Stimulated activated CD4-positive, alpha-beta T cell treated with anti-CD3 and anti-CD28 coated beads, TNF-alpha, amount 100 ng/mL, for 24 hours (primary cell): ENCODE data around the gene IL2RA.
"Not testable (repeated sequence)": the region's sequence is repeated elsewhere in the genome, so short reads cannot be mapped to it uniquely, and the experiment has no call there.

Experiments
- DNase-seq, 3 experiments: peaks; one replicate each; pipeline ENCODE4 v3.0.0-alpha.2; 2020; ENCODE audit warnings: low read depth in 3 of 3

The IL2RA gene

DNA sequence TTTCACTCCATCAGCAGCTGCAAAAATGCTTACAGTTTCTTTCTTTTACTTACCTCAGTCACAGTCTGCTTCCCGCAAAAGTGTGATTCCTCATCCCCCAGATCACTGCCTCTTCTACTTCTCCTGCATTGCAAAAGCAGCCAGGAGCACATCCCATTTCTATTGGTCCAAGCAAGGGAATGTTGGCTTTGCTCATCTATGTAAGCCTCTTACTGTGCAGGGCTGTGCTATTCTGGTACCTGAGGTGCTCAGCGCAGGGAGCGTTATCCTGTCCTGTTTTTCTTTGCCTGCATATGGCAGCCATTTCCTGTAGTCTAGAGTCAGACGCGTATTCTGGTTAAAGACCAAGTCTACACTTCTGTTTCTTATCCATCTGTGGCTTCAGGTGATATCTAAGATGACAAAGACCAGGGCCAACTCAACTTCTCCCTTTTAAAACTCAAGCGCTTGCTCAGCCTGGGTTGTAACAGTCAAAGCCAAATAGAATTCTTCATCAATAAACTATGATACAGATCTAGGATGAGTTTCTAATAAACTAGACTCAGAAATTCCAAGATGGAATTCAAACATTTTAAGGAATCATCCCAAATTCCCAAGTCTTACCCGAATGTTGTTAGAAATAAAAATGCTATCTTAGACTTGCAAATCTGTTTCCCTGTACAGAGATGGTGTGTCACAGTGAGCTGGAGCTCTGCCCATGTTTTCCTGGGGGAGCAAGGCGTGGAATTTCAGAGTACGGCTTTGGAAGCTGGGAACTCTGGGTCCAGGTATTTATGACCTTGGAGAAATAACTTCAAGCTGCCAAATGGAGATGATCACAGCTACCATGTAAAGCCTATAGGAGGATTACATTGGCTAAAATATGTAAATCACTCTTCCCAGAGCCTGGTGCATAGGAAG lies 20.6 kb upstream of the IL2RA start:
- DNase-seq = no peak

DNA sequence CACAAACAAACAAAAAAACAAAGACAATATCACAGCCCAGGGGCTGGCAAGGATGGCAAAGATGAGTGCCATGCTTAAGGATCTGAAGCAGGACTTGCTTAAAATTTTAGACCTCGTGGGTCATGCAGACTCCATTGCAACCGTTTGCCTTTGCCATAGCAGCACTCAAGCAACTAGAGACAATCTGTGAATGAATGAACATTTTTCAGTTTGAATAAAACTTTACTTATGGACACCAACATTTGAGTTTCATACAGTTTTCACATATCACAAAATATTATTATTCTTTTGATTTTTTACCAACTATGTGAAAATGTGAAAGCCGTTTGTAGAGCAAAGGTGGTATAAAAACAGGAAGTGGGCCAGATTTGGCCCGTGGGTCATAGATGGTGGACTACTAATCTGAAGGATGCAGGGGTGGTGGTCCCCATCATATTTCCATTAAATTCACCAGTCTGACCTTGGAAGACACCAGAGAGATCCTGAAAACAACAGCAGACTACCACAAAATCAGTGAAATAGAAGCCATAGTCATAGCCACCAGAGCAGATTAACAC lies 18.3 kb upstream of the IL2RA start:
- no peak for DNase-seq

DNA sequence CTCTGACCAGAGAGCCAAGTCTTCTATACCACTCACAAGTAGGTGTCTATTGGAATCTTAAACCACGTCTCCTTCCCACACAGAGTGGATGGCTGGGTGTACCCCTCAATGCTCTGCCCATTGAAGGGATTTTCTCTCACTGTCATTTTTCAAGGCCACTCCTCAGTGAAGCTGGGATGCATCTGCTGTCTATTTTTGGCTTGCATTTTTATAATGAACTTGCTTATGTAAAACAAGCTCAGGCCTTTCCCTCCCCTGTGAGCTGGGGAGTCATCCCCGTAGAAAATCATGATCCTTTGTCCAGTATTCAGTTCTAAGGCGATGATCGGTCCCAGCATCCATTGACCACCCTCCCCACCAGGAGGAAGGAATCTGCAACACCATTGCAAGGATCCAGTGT lies 16.9 kb upstream of the IL2RA start:
- DNase-seq = no peak

DNA sequence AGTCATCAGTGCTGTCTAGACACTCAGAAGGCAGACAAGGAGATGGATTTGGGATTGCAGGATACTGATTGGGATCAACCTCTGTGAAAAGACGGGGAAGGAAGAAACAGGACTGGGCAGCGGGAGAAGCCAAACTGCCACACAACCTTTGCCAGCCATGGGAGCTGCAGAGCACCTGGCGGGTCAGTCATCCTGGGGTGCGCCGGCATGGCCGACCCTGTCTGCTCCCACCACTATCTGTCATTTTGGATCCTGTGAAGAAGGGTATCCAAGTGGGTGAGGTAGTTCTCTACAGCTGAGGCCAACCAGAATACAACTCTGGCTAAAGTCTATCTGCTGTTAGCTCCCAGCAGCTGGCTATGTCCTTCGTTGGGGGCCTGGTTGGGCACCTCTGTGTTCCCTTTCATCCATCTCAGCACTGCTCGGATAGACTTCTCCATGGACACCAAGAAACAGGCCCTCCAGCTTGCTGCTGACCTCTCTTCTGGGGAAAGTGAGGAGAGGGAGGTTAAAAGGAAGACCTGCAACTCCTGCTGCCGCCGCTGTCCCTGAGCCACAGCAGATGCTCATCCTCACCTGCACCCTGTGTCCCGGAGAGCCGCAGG lies 15.0 kb upstream of the IL2RA start:
- no peak for DNase-seq

DNA sequence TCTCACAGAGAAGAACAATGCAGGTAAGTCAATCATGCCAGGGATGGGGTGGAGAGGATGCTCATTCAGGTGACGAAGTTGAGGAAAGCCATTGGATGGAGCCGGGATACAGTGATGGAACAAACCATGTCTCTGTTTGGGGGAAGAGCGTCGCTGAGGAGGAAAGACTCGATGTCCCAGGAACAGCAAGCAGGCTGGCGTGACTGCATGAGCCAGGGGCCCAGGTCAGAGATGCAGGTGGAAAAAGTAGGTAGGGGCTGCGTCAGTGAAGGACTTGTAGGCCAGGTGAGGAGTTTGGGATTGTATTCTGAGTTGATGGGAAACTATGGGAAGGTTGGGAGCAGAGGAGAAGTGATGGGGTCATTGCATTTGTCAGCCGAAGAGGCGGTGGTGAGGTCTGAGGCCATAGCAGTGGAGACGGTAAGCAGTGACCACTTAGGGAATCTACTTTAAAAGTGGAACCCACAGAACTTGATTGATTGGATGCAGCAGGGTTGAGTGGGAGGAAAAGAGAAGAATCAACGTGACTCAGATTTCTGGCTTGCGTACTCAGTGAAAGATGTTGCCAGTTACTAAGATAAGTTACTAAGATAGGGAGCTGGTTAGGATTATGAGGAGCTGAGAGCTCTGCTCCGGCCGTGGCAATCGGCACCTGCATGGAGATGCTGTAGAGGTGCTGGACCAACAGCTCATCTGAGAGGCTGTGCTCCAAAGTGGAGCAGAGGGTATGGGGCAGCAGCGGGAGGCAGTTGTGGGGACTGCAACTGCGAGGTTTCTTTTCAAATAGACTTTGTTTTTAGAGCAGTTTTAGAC lies 12.5 kb upstream of the IL2RA start:
- DNase-seq = no peak

DNA sequence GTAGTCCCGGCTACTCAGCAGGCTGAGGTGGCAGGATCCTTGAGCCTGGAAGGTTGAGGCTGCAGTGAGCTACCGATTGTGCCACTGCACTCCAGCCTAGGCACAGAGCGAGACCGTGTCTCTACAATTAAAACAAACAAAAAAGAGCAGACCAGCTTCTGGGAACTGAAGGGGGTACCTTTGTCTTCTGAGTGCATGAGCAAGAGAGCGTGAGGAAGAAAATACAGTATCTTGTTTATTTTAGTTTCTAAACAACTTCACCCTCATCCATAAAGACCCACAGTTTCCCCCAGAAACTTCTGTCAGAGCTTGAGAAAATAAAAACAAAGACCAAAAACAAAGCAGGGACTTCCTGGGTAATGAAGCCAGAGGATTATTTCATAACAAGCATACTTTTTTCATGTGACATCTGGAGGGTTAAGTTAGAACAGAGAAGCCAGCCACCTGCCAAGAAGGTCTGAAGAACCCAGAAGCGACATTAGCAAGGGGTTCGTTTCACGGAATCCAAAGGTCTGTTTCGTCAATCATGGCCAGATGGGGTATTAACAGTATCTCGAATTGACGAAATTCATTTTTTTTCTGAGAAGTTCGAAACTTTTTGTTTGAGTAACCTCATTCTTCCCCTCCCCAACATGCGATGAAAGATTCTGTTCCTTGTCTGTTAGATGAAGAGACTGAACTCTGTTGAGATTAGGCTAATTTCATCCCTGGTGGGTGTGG lies 10.2 kb upstream of the IL2RA start:
- no peak for DNase-seq

DNA sequence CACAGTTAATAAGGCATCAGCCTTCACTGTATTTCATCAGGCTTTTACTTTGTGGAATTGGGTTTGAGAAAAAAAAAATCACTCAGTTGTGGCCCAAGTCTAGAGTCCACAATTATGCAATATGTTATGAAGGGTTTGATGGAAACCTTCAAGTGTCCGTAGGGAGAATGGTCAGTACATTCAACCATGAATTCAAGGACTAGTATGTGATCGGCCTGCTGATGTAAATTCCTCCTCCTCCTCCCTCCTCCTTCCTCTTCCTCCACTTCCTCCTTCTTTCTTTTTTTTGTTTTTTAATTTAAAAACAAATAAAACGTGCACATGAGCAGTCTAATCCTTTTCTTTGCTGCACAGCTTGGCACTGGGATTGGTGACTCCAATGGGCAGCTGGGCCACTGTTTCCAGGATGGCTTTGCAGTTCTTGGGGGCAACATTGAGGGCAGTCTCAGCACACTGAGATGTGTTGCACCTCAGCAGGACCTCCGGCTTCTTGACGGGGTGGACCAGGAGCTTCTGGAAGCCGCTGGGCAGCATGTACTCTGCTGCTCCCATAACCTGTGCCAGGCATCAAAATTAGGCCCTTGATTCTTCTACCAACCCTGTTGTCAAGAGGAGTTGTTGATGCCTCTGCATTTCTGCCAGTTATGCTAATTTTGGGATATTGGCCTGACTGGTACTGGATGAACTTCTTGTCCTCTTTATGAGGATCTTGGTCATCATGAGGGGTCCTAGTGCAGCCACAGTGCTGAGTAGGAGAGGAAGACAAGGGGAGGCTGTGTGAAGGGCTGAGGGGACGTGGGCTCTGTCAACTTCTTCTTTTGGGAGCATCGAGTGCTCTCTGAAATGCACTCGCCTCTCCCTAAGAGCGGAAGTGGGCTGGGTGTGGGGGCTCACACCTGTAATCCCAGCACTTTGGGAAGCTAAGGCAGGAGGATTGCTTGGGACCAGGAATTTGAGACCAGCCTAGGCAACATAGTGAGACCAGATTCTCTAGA lies 9.3 kb upstream of the IL2RA start:
- DNase-seq = no peak

DNA sequence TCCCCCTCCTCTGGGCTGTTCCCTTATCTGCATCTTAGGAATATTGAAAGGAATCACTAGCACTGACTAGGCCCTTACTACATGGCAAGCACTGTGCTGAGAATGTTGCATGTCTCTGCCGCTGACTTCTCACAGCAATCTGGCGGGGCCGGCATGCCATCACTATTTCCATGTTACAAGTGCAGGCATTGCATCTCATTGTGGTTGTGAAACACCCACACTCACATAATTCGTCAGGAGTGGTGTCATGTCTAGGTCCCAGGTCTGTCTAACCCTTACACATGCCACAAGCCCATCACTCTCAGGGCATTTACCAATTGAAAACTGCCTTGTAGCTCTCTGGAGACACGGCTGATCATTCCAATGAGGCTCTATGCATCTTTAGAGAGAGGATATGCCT lies 8.5 kb upstream of the IL2RA start:
- DNase-seq = peak; percentile 67 to 86 (median 71)

DNA sequence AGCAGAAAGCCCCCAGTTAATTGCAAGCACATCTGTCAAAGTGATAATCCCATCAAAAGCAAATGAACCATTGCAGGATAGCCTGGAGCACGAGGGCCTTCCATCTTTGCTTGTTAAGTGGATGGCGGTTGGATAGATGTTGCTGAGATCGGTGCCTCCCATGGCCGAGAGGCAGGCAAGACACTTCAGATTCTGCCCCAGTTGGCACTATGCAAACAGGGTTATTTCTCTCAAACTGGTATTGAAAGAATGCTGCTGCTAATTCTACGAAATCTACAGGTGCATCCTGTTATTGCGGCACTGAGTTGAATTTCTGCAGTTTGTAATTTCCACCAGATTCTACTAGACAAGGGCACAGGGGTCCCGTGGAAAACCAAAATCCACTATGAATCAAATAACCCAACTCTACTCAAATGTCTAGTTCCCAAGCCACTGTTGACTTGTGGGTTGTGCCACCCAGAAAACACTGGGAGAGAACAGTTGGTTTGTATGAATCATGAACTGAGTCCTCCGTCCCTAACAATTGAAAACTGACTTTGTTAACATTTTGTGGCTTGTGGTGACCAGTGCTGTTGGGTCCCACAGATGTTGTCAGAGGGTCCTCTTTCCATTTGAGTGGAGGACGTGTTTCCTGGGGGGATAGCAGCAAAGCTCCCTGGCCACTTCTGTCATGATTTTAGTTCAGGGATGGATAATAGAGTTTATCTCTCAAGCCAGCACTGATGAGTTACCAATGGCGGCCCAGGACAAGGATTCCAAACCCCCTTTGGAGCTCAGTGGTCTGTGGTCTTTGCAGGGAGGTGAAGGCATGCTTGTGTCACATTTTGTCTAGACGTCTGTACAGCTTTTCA lies 7.1 kb upstream of the IL2RA start:
- DNase-seq = no peak

DNA sequence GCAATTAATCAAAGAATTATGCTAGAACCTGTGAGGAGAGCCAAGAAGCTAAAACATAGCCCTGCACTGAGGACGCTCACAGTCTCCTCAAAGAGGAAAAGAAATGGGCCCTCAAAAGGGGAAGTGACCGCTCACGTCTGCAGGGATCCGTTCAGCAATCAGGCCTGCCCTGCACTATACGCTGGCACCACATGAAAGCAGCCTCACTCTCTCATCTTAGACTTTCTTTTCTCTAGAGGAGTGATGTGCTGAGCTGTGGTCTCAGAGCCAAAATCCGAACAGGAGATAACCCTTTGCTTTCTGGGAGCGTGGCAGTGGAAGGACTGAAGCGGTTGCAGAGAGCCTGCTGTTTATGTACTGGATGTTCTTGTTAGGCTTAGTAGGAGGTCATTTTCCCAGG lies 6.3 kb upstream of the IL2RA start:
- DNase-seq = no peak

DNA sequence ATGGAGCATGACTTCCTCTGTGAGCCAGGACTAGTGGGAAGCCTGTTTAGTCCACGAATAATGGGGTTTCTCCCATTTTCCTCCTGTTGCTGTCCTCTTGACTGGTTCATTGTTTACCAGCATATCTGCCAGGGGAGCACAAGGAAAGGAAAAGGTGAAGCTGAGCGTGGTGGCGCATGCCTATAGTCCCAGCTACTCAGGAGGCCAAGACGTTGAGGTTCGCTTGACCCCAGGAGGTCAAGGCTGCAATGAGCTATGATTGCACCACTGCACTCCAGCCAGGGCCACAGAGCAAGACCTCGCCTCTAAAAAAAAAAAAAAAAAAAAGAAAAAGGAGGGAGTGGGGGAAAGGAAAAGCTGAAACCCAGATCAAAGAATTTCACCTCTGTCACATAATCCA lies 5.8 kb upstream of the IL2RA start:
- DNase-seq = no peak

DNA sequence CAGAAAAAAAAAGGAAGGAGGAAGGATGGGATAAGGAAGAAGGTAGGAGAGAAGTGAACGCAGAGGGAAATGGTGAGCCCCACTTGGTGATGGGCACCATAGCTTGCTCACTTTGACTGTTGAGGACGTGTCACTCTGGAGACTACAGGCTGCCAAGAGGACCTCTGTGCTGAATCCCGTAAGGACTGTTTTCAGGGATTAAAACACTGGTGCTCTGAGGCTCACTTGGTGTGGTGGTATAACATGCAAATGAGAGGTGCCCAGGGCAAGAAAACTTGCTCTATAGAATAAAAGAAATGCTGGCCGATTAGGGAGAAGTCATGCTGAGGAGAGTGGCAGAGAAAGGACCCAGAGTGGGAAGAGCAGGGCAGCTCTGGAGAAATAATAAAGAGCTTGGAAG lies 5.3 kb upstream of the IL2RA start:
- DNase-seq = no peak

DNA sequence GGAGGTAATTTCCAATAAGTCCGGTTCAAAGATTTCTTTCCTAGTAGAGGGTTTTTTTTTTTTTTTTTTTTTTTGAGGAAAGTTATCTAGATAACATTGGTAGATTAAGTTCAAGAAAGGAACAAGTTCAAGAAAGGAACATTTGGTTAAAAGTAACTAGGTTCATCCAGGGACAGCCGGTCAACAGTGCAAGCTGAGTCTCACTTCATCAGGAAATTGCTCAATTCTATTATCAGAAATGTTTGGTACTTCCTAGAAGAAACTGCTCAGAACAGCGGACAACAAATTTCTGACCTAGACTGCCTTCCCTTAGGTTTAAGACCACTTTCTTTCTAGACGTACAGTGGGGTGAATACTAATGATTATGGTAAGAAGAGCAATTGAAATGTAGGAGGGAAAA lies 3.7 kb upstream of the IL2RA start:
- no peak for DNase-seq

DNA sequence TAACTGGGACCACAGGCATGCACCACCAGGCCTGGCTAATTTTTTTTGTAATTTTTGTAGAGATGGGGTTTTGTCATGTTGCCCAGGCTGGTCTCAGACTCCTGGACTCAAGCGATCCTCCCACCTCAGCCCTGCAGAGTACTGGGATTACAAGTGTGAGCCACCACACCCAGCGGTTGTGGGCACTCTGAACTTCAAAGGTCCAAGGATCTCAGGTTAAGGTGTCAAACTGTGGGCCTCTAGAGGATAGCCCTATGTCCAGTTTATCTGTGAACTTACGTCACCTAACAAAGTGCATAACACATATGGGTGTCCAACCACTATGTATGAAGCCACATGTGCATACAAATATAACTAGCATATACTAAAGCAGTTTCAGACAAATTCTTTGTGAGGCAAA lies 3.2 kb upstream of the IL2RA start:
- no peak for DNase-seq

DNA sequence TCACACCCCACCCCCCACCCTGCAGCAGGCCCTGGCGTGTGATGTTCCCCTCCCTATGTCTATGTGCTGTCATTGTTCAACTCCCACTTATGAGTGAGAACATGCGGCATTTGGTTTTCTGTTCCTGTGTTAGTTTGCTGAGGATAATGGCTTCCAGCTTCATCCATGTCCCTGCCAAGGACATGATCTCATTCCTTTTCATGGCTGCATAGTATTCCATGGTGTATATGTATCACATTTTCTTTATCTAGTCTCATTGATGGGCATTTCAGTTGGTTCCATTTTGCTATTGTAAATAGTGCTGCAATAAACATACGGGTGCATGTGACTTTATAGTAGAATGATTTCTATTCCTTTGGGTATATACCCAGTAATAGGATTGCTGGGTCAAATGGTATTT lies 2.6 kb upstream of the IL2RA start:
- not testable (repeated sequence) for DNase-seq

DNA sequence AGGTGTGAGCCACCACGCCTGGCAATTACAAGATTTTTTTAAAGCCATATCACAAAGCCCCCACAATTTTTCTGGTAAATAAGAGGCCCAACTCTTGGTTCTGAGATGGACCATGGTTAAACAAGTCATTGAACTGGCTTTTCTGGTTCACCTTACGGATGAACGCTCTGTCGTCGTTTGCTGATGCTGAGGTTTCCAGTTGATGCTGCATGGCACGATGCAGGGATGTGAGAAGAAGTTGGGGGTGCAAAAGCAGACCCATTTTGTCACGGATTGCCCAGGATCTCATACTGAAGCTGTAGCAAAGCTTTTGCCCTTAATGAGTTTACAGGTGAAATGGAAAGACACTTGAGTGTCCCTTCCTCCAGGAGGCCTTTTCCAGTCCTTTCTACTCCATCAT lies 2.0 kb upstream of the IL2RA start:
- DNase-seq = no peak

DNA sequence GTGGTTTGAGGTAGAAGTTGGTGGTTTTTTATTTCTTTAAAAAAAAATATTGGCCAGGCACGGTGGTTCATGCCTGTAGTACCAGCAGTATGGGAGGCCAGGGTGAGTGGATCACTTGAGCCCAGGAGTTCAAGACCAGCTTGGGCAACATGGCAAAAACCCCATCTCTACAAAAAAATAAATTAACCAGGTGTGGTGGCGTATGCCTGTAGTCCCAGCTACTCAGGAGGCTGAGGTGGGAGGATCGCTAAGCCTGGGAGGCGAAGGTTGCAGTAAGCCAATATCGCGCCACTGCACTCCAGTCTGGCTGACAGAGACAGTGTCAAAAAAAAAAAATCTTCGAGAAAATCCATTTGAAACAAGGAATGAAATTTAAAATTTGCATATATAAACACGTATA lies 1.1 kb downstream of the IL2RA start:
- DNase-seq = no peak

DNA sequence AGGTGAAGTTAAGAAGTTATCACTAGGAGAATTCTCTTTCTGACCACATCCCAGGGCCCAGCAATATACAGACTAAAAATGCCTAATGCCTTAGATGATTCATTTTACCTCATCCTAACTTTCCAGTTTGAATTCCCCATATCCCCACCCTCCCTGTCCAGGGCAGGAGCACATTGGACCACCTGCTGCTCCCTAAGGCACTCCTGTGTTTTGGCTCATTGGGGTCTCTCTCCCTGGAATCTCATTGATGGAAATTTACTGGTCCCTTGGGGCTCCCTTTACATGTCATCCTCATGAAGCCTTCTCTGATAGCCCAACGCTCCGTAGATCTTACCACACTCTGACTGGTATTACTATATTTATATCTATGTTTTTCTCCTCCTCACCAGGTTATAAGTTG lies 2.7 kb downstream of the IL2RA start:
- no peak for DNase-seq

DNA sequence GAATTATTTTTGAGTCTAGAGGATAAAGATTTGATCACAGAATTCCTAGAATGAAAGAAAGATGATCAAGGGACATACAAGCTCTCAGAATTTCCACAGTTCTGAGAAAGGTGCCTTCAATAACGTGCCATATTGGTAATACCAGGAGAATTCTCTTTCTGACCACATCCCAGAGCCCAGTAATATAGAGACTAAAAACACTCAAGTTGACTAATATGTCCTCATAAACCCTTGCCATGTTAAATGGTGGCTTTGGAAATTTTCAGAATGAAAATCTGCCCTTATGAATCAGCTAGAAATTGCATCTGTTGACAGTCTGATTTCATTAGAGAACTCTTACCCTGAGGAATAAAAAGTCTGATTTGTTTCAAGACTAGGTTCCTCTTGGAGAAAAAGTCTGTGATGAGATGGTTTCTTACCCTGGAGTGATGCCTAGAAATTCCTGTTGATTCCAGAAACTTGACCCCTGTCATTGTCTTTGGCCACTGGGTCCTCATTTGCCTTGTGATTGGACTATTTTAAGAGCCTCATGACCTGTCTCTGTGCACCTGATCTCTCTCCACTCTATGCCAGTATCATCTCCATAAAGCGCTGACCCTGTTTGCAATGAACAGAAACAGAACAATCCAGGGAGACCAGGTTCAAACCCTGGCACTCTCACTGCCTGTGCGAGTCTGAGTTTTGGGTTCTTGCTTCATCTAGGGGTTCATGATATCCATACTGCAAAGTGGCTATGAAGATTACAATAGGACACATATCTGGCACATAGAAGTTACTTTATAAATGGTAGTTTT lies 3.3 kb downstream of the IL2RA start:
- DNase-seq = no peak
